ENCODE results near the gene ZBTB3.
"Not testable (repeated sequence)": the region's sequence is repeated elsewhere in the genome, so short reads cannot be mapped to it uniquely, and the experiment has no call there.

The ZBTB3 gene

DNA sequence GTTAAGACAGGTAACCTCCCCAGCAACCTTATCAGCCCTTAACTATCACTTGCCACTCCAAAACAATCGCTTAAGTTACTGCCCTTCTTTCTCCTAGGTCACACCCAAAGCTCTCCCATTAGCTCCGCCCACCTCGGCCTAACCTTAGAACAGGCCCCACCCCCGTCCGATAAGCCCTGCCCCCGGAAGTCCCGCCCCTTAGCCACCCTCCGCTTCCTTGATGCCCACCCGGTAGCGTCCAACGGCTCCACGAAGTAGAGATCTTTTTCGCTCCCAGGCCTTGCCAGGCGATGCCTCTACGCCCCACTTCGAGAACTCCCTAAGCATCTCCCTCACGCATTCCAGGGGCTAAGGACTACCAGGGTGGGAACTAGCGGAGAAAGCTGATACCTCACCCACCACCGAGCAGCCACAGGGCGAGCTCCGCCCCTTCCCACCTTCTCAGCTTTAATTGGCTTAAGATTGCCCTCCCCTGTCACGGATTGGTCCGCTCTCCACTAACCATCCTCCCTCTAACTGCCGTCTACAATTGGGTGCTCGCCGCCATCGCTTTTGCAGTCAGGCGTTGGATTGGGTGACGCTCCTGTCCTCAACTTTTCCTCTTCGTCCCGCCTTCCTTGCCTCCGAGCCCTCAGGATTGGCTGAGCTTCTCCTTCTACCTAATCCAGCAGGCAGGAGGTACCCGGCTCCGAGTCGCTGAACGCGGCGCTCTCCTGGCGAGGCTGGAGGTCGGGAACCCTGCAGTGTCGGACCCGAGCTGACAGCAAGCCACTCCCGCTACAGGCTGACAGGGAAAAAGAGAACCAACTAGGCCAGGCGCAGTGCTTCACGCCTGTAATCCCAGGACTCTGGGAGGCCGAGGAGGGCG is at the start of gene ZBTB3:
Gene ZBTB3 (minus strand): TSS at position 425 of the 868 bp plus-strand sequence. CDS start 496 bp downstream, outside the sequence.
- DNase-seq (ENCODE audit: low read depth), result peak; percentile 94

DNA sequence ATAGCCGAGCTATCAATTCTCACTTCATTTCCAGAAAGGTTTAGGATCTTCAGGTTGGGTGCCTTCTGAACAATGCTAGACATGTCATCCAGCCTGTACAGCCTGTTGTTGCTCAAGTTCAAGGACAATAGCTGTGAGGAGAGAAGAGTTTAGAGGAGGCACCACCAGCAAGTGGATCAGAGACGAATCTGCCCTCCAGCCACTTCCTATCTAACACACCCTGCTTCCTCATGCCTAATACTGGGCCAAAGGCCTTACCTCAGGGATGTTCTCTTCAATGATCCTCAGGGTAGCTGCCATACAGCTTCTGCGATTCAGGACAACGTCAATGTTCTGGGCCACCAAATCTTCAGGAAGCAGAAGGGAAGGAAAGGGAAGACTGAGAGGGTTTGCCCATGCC is 47.1 kb upstream of the ZBTB3 start:
- no peak for DNase-seq (ENCODE audit: low read depth)

DNA sequence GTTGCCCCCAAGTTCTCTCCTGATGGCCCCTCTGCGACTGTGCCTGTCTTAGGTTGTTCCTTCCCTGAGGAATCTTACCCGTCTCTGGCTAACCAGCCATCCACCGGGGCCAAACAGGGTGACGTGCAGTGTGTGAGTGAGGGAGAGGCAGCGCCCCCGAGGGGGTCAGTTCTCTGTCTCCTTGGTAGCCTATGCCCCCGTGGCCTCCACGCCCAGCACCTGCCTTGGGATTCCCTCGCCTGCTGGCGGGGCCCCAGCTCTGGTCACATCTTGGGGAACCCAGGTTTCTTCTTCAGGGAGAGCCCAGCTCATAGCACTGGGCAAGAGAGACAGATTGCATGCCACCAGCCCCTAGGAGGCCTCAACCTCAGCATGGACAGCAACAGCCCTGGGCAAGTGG is 45.5 kb upstream of the ZBTB3 start:
- no peak for DNase-seq (ENCODE audit: low read depth)

DNA sequence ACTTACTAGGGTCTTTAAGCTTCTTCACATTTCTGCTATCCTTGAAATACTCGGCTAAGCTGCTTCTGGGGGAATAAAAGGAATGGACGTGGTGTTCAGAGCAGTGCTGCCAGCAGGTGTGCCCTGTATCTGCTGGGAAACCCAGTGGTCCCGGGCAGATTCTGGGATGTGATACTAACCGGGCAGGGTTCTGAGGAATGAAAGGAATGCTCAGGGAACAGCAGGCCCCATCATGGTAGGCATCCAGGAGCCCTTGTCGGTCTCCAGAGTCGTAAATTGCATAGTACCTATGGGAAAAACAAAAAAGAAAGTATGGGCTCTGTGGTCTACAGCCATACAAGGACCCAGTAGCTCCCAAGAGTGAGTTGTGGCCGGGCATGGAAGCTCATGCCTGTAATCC is 42.3 kb upstream of the ZBTB3 start:
- no peak for DNase-seq (ENCODE audit: low read depth)

DNA sequence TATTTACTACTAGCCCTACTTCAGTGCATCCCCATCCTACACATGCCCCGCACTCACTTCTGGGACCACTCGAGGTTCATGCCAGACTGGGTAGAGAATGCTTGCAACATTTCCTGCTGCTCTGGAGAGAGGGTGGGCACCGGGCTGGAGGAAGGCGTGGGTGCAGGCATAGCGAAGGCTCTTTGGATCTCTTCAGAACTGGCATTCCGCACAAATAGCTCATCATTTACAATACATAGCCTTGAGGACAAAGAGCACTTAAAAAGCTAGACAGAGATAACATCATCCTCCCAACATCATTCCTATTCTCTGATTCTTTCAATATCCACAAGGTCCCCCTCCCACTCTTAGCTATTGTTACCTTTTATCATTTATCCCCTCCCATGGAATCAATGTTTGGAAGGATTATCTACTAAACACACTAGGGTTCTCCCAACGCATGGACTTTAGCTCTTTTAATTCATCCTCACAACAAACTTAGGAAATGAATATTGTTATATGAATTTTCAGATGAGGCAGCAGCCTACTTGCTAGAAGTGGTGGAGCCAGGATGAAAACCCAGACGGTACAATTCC is 40.3 kb upstream of the ZBTB3 start:
- no peak for DNase-seq (ENCODE audit: low read depth)

DNA sequence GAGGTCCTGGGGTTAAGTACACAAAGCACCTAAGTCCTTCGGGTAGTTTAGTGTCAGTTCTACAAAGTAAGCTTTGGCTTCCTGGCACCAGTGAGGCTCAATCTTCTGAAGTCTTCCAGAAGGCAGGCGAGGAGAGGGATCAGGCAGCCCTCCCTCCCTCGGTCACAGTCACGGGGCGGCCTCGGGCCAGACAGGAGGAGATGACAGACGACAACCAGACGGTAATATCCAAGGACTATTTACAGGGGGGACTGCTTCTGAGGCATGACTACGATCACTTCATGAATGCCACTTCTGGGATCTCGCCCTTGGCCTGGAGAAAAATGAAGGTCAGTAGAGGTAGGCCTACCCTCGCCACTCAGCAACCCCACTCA is 38.2 kb upstream of the ZBTB3 start:
- DNase-seq (ENCODE audit: low read depth), result no peak

DNA sequence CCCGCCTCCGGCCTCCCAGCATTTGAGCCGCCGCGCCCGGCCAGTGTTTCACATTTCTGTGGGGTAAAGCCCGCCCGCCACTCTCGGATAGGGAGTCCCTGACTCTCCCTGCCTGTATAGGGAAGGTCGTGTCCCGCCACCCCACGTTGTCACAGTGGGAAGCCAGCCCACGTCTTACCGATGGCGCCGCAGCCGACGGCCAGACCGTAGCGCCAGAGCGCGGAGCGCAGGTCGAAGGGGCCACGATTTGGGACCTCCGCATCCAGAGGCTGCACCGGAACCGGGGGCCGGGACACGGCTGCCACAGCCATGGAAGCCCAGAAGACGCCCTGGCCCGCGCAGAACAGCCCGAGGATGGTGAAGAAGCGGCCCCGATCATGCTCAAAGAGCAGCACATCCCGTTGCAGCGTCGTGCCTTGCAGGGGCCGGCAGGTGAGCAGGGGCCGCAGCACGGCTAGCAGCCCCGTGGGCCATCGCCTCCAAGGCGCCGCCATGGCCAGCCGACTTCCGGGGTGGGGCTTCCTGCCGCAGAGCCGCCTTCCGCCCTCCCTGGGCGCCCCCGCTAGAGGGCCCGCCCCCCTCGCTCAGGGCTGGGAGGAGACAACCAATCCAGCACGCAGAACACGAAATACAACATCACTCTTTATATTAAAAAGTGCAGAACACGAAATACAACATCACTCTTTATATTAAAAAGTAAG is 37.7 kb upstream of the ZBTB3 start, which contains the start of gene TMEM223:
Gene TMEM223 (minus strand): TSS at position 506 of the 701 bp plus-strand sequence. CDS start 12 bp downstream, at position 494.
- DNase-seq (ENCODE audit: low read depth), result peak; percentile 56

DNA sequence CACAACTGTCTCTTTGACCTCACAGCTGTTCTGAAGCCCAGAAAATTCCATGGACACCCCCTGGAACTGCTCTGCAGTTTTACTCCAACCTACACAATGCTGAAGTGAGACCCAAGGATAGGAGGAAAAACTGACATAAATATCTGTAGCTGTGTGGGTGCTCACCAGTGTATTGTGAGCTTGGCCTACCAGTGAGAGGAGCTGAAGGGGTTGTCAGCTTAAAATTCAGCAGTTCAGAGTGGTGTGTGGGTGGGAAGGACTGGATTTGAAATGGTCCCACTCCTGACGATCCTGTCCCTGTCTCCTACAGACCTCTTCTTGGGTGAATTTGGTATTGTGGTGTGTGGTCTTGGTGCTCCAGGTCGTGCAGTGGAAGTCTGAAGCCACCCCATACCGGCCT is 35.6 kb upstream of the ZBTB3 start:
- DNase-seq (ENCODE audit: low read depth), result no peak

DNA sequence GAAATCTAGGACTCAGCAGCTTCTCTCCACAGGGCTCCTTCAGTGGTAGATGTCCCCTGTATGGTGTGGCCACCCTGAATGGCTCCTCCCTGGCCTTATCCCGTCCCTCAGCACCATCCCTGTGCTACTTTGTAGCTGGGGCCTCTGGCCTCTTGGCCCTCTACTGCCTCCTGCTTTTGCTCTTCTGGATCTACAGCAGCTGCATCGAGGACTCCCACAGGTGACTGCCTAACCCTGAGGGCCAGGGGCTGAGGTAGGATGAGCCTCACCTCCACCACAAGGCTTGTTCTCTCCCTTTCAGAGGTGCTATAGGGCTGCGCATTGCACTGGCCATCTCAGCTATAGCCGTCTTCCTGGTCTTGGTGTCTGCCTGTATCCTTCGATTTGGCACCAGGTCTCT is 35.0 kb upstream of the ZBTB3 start:
- DNase-seq (ENCODE audit: low read depth), result no peak

DNA sequence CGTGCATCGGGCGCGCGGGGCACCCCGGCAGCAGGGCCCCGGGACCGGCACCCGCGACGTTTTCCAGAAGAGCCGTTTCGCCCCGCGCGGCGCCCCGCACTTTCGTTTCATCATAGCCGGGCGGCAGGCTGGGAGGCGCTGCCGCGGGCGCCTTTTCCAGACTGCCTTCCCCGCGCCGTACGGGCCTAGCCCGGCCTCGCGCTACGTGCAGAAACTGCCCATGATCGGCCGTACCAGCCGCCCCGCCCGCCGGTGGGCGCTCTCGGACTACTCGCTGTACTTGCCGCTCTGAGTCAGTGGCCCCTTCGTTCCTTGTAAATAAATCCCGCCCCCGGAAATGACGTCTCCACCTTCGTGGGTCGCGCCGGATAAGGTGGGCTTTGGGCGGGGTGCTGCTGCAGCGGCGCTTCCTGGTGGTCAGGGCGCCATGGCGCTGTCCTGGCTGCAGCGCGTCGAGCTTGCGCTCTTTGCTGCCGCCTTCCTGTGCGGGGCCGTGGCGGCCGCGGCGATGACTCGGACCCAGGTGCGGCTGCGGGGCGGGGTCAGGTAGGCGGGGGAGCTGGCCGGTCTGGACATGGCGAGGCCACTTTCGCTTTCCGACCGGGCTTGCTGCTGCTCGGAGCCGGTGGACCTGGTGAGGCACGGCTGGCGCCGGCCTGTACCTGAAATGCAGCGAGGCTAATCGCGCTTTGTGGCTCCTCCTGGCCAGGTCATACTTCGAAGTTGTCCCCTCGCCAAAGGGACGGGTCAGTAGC is 33.2 kb upstream of the ZBTB3 start, which contains the start of gene TMEM179B:
Gene TMEM179B (plus strand): TSS at position 398 of the 755 bp plus-strand sequence. CDS start 30 bp downstream, at position 428.
- peak; percentile 87 for DNase-seq (ENCODE audit: low read depth)

DNA sequence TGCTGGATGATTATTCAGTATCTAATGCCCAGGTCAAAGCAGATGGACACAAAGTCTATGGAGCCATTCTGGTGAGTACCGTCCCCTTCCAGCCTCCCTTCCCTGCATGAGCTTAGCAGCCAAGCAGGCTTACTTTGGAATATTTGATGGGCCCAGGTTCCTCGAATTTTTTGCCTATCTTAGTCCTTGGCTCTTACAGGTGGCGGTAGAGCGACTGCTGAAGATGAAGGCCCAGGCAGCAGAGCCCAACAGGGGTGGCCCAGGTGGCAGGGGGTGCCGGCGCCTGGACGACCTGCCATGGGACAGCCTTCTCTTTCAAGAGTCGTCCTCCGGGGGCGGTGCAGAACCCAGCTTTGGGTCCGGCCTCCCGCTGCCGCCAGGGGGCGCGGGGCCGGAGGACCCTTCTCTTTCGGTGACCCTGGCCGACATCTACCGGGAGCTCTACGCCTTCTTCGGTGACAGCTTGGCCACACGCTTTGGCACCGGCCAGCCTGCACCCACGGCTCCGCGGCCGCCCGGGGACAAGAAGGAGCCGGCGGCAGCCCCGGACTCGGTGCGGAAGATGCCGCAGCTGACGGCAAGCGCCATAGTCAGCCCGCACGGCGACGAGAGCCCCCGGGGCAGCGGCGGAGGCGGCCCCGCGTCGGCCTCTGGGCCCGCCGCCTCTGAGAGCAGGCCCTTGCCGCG is 32.5 kb upstream of the ZBTB3 start:
- peak; percentile 53 for DNase-seq (ENCODE audit: low read depth)

DNA sequence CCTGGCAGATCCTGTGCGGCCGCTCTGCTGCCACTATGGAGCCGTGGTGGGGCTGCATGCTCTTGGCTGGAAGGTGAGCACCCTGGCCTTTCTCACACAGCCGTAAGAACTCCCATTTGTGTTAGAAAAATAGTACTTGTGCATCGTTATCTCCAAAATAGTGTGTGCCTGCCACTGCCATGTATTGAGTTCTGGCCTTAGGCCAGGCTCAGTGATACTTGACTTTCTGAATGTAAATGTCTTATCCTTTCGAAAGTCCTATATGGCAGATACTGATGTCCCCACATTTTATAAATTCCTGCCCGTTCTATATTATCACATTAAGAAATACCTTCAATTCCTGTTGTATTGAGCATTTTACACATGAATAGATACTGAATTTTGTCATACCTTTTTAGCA is 28.8 kb upstream of the ZBTB3 start:
- DNase-seq (ENCODE audit: low read depth), result no peak

DNA sequence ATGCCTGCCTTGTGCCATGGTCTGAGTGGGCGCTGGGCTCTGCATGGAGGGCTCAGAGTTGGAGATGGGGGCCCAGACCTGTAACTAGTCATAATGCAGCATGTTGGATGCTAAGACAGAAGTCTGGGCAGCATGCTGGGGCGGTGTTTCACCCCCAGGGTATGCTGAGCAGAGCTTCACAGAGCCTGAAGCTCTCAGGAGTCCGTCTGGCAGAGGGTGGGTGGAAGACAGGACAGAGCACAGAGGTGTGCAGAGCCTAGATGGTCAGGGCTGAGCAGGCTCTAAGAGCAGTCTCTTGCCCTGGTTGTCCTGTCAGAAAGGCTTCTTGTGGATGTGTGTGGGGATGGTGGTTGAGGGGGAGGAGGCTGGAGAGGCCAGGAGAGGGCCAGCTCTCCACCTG is 24.5 kb upstream of the ZBTB3 start:
- no peak for DNase-seq (ENCODE audit: low read depth)

DNA sequence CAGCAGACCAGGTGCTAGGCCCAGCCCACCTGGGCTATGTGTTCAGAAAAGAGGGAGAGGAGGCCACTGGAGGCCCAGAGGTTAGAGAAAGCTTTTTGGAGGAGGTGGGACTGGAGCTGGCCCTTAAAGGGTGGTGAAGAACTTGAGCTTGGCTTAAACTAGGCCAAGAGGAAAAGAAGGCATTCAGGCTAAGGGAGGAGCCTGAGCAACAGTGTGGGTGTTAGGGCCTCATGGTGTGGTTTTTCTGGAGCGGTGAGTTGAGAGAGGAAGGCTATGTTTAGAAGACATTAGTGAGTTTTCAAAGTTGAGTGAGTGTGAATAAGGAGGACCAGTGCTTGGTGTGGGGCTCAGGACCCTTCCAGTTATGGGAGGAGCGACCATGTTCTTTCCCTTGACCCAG is 23.4 kb upstream of the ZBTB3 start:
- no peak for DNase-seq (ENCODE audit: low read depth)

DNA sequence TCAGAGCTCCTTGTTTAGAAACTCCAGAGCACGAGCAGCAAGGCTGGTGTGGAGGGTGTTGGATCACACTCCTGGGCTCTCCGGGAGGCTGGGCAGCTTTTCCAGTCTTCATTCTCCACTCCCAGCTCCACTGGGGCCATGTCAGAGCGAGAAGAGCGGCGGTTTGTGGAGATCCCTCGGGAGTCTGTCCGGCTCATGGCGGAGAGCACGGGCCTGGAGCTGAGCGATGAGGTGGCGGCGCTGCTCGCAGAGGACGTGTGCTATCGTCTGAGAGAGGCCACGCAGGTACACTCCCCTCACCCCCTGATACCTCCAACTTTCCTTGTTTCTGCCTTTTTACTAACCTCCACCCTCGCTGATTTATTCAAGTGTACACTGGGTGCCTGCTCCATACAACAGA is 21.7 kb upstream of the ZBTB3 start:
- no peak for DNase-seq (ENCODE audit: low read depth)

DNA sequence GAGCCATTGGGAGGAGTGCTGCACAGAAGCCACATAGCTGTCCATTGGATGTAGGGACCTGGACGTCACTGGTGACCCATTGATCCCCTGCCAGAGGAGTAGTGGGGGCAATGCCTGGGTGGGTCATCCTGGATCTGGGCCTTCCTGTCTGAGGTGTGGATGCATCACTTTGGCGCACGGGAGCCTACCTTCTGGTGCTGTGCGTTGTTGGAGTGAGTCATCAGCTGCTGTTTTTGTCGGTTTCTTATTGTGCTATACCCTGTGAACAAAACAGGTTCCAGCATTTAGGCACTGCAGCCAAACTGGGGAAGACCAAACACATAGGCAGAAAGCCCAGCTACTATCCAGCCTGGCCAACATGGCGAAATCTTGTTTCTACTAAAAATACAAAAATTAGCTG is 20.4 kb upstream of the ZBTB3 start:
- DNase-seq (ENCODE audit: low read depth), result no peak

DNA sequence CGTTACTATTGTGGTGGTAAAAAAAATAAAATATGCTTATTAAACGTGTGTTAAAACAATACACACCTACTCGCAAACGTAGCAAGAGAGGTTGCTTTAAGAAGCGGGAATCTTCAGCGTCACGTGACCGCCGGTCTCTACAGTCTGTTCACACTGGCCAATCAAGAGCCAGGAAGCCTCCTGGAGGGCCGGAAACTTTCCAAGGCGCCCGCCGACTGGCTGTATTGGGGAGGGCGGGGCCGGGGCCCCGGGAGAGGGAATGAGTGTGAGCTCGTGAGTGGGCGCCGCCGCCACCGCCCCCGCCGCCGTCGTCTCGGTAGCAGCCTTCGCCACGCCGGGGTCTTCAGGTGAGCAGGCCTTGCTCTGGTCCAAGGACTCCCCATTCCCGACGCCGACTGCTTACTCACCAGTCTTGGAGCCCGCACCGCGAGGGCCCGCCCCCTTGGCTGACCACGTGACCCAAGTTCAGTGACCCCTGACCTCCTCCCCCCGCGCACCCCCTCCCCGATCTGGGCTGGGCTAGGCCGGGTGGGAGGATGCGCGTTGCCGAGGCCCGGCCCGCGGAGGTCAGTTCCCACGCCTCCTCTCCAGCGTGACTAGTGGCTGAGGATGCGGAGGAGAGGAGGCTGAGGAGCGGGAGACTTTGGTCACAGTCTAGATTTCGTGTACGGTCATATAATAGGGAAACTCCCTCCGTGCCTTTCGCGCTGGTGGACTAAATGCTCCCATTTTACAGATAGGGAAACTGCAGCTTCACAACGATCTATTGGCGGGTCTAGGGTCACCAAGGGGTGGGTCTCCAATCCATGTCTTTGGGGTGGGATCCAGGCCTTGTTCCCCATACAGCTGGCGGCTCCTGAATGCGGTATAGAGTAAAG is 17.4 kb upstream of the ZBTB3 start, which contains the start of gene TAF6L:
Gene TAF6L (plus strand): TSS at position 253 of the 878 bp plus-strand sequence. CDS start 4,388 bp downstream, outside the sequence.
- peak; percentile 84 for DNase-seq (ENCODE audit: low read depth)

DNA sequence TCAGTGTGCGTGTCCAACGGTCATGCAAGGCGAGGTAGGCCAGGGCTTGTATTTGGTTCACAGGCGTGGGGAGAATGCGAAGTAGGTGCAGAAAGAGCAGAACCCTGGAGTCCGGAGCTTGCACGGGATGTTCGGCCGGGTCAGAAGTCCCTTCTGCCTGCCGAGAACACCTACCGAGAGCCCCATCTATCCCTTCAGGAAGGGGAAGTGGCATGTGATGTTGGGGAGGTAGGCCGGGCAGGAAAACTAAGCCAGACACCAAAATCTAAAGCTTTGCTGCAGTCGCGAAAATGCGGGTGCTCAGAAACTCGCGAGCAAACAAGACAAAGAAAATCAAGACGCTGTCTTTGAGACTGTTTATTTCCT is 16.8 kb upstream of the ZBTB3 start:
- peak; percentile 37 for DNase-seq (ENCODE audit: low read depth)

DNA sequence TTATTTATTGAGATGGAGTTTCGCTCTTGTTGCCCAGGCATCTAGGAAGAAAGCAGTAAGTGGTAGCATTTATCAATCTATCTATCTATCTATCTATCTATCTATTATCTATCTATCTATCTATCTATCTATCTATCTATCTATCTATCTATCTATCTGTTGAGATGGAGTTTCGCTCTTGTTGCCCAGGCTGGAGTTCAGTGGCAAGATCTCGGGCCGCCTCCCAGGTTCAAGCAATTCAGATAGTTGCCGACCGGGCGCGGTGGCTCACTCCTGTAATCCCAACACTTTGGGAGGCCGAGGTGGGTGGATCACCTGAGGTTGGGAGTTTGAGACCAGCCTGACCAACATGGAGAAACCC is 6.9 kb upstream of the ZBTB3 start:
- DNase-seq (ENCODE audit: low read depth), result not testable (repeated sequence)
